Fibroblast of lung (primary cell): ENCODE results near the gene STAC2. TPM values are rescaled to one million over a fixed set of nuclear protein-coding genes. Genes with fewer than 3 reads are reported as not detected.

Experiments
- DNase-seq, 2 donors: peaks; one replicate each; pipeline versions ENCODE4 v3.0.0 to v3.0.0-alpha.2; 2010; ENCODE audit warnings: low read depth in 2 of 2
- H2AFZ ChIP-seq: 2 replicates; pipeline ENCODE4 v1.5.1; 2012; ENCODE audit warnings: low read length, control low read depth, inconsistent platforms
- H3K27ac ChIP-seq: 2 replicates; pipeline ENCODE4 v1.5.1; 2011; ENCODE audit warnings: low read length, control low read depth; ENCODE audit not compliant: insufficient read depth
- H3K27me3 ChIP-seq: 2 replicates; pipeline ENCODE4 v1.5.1; 2011; ENCODE audit warnings: mild to moderate bottlenecking, low read length; ENCODE audit not compliant: control insufficient read depth, insufficient read depth
- H3K36me3 ChIP-seq: 2 replicates; pipeline ENCODE4 v1.5.1; 2011; ENCODE audit warnings: low read length; ENCODE audit not compliant: control insufficient read depth, insufficient read depth
- H3K4me1 ChIP-seq: 2 replicates; pipeline ENCODE4 v1.5.1; 2011; ENCODE audit warnings: low read length; ENCODE audit not compliant: control insufficient read depth, insufficient read depth; ENCODE audit errors: extremely low read depth
- H3K4me2 ChIP-seq: 2 replicates; pipeline ENCODE4 v1.5.1; 2011; ENCODE audit warnings: low read length, control low read depth; ENCODE audit not compliant: insufficient read depth; ENCODE audit errors: extremely low read depth
- H3K4me3 ChIP-seq, 4 experiments: fragments of 200-600 bp in 1 of 4; sonication (generic) in 1 of 4; replicated peaks in 1 of 4; 2 replicates each; pipeline ENCODE4 v1.5.1; 2011 to 2016; ENCODE audit warnings: low read length in 4 of 4, low read depth in 3 of 4, mild to moderate bottlenecking in 3 of 4, control low read depth in 2 of 4, inconsistent platforms in 1 of 4, mixed read lengths in 1 of 4; ENCODE audit not compliant: insufficient read depth in 1 of 4; ENCODE audit errors: control extremely low read depth in 1 of 4
- H3K79me2 ChIP-seq: 2 replicates; pipeline ENCODE4 v1.5.1; 2012; ENCODE audit warnings: mild to moderate bottlenecking, low read length, inconsistent platforms; ENCODE audit not compliant: control insufficient read depth, insufficient read depth
- H3K9ac ChIP-seq: 2 replicates; pipeline ENCODE4 v1.5.1; 2011; ENCODE audit warnings: mild to moderate bottlenecking, low read length, control low read depth; ENCODE audit not compliant: insufficient read depth
- H3K9me3 ChIP-seq: 2 replicates; pipeline ENCODE4 v1.5.1; 2012; ENCODE audit warnings: low read depth, low read length; ENCODE audit not compliant: control insufficient read depth, insufficient read depth
- H4K20me1 ChIP-seq: 2 replicates; pipeline ENCODE4 v1.5.1; 2011; ENCODE audit warnings: low read length; ENCODE audit not compliant: control insufficient read depth, insufficient read depth; ENCODE audit errors: extremely low read depth
- EZH2 ChIP-seq: IDR thresholded peaks from 2 replicates; pipeline ENCODE4 v1.5.1; 2012; ENCODE audit warnings: low read length, control low read depth, mild to moderate bottlenecking; ENCODE audit errors: missing control alignments
- polyA plus RNA-seq, 2 donors: library from polyadenylated mRNA; depleted of rRNA in 1 of 2; stranded (reverse) in 1 of 2; unstranded in 1 of 2; fragments of >200 nt; gene quantifications; 2 replicates each; pipeline ENCODE4 v1.2.1, GENCODE V29; 2011 to 2012; ENCODE audit warnings: missing spikeins in 1 of 2
- total RNA-seq: library from RNA; depleted of rRNA; stranded (reverse); fragments of >200 nt; gene quantifications from 2 replicates; pipeline ENCODE4 v1.2.1, GENCODE V29; 2014
- TF ChIP-seq, protein P1 (sequence below), 2 donors: IDR thresholded peaks in 1 of 2; conservative IDR thresholded peaks in 1 of 2; 1 replicate in 1 of 2; 2 replicates in 1 of 2; pipeline ENCODE4 v1.5.1; 2011 to 2012; ENCODE audit warnings: low read length in 2 of 2, control low read depth in 1 of 2, inconsistent platforms in 1 of 2, low read depth in 1 of 2, mild to moderate bottlenecking in 1 of 2

The STAC2 gene
- total and polyA plus RNA-seq, 2 donors (not counting 1 experiment from before 2014, with no cell fraction given): 0.01 TPM; not detected in 1

DNA sequence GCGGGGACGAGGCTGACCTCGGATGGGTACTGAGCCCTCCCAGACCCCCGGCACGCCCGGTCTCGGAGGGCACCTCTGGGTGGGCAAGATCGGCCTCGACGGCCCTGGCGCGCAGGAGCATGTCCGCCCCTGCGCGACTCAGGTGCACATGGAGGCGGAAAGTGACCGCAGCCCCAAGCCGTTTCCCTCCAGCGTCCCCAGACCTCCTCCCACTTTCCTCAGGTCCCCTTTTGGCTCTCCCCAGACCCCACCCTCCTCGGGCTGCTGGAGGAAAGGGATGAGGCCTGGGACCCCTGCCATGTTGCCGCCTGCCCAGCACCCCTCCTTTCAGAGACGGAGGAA, 15.7 kb downstream of the STAC2 start:
- H2AFZ ChIP-seq: peak overlapping the region; percentile 62

DNA sequence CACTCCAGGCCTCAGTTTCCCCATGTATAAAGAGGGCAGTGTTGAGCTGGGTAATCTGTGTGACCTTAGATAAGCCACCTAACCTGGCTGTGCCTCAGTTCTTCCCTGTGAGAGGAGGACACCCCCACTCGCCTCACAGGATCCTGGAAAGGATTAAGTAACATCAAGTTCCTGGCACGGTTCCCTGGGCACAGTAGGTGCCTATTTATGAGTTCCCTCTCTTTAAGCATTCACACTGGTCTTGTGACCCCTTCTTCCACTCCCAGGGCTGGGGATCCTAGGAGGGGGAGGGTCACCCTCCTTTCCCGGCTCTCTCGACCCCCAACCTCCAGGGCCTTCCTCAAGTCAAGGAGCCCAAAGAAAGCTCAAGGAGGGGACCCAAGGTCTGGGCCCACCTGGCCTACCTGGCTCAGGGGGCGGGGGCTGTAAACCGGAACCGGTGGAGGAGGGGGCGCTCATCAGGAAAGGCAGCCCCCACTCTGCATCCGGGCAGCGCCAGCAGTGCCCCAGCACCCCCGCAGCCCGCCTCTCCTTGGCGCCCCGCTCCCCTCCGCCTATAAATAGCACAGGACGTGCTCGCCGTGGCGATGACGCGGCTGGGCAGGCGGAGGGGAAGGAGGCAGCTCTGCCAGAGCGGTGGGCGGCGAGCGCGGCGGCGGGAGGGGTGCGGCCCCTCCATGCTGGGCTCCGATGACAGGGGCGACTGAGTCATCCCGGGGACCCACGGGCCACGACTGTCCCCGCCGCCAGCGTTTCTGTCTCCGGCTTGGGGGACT, 16.2 kb downstream of the STAC2 start:
- TF ChIP-seq EZH2: no peak
- TF ChIP-seq, protein P1, sequence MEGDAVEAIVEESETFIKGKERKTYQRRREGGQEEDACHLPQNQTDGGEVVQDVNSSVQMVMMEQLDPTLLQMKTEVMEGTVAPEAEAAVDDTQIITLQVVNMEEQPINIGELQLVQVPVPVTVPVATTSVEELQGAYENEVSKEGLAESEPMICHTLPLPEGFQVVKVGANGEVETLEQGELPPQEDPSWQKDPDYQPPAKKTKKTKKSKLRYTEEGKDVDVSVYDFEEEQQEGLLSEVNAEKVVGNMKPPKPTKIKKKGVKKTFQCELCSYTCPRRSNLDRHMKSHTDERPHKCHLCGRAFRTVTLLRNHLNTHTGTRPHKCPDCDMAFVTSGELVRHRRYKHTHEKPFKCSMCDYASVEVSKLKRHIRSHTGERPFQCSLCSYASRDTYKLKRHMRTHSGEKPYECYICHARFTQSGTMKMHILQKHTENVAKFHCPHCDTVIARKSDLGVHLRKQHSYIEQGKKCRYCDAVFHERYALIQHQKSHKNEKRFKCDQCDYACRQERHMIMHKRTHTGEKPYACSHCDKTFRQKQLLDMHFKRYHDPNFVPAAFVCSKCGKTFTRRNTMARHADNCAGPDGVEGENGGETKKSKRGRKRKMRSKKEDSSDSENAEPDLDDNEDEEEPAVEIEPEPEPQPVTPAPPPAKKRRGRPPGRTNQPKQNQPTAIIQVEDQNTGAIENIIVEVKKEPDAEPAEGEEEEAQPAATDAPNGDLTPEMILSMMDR (conservative IDR thresholded peaks at IDR 0.05 in 1 of 2, IDR thresholded peaks at IDR 0.05 in 1 of 2; ENCODE audit: low read depth in 1 of 2, low read length in 2 of 2): no peak
- Histone ChIP-seq H3K4me1 (peaks cover 13% of the 10 kb centered on the region), H3K9me3 (no peaks in the 10 kb centered on the region), H2AFZ (peak overlapping the region; percentile 62), H3K4me3 (peak overlapping the region in 3 of 4 experiments; percentile 28 to 51 (median 39)), H3K27ac (no peak overlapping the region), H3K27me3 (peaks cover 5% of the 10 kb centered on the region), H3K9ac (peak overlapping the region; percentile 5), H4K20me1 (no peaks in the 10 kb centered on the region), H3K79me2 (no peaks in the 10 kb centered on the region), H3K4me2 (peak overlapping the region; percentile 75), H3K36me3 (peaks cover 2% of the 10 kb centered on the region)
- peak; percentile 35 to 77 for DNase-seq

More for the DNA sequence above, 15.7 kb downstream of the STAC2 start:
- Histone ChIP-seq H3K79me2 (no peaks in the 10 kb centered on the region), H3K9me3 (no peaks in the 10 kb centered on the region), H3K4me3 (peak overlapping the region in 3 of 4 experiments; percentile 28 to 51 (median 39)), H3K27ac (no peak overlapping the region), H3K9ac (peak overlapping the region; percentile 5), H3K27me3 (peaks cover 5% of the 10 kb centered on the region), H4K20me1 (no peaks in the 10 kb centered on the region), H3K36me3 (peaks cover 2% of the 10 kb centered on the region), H3K4me1 (peaks cover 13% of the 10 kb centered on the region), H3K4me2 (peak overlapping the region; percentile 75)
- DNase-seq: no peak
- TF ChIP-seq, protein P1 (conservative IDR thresholded peaks at IDR 0.05 in 1 of 2, IDR thresholded peaks at IDR 0.05 in 1 of 2; ENCODE audit: low read depth in 1 of 2, low read length in 2 of 2): no peak
- no peak for TF ChIP-seq EZH2

DNA sequence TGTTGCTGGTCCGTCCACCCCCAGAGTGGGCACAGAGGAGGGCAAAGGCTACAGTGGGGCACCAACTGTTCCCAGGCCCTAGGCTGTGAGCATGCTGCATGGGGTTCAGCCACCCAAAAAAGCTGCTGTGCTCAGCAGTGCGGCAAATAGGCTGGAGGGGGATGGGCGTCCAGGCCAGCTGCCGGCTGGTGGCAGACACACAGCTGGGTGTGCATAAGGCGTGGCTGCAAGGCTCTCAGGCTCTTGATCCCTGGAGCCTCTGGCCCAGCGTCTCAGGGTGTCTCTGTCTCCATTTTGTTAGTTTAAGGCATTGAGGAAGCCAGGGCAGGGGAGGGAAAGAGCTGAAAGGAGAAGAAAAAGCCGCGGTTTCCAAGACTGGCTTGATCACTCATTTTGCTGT, 16.9 kb downstream of the STAC2 start:
- Histone ChIP-seq H3K9ac (no peak overlapping the region), H3K4me1 (peaks cover 13% of the 10 kb centered on the region), H3K27me3 (peaks cover 5% of the 10 kb centered on the region), H3K4me3 (no peak overlapping the region), H3K9me3 (no peaks in the 10 kb centered on the region), H3K36me3 (peaks cover 3% of the 10 kb centered on the region), H3K27ac (no peak overlapping the region), H4K20me1 (no peaks in the 10 kb centered on the region), H3K4me2 (peak overlapping the region; percentile 75), H3K79me2 (no peaks in the 10 kb centered on the region), H2AFZ (no peak overlapping the region)
- DNase-seq: peak in 1 of 2 donors; percentile 27
- TF ChIP-seq EZH2: no peak
- TF ChIP-seq, protein P1 (conservative IDR thresholded peaks at IDR 0.05 in 1 of 2, IDR thresholded peaks at IDR 0.05 in 1 of 2; ENCODE audit: low read depth in 1 of 2, low read length in 2 of 2): no peak
